Adrenal gland (tissue), 5 donors: ENCODE data around the gene TMEM109.

Source experiments
- POLR2A ChIP-seq, 2 donors: fragments of 450-650 bp; IDR thresholded peaks; one replicate each; pipeline ENCODE4 v1.6.1; 2017; ENCODE audit warnings: antibody characterized with exemption in 2 of 2, mild to moderate bottlenecking in 2 of 2, moderate library complexity in 1 of 2
- TF ChIP-seq, protein P1 (sequence below), 6 experiments: fragments of 450-650 bp in 4 of 6; fragments of 200-600 bp in 2 of 6; sonication (generic) in 1 of 6; IDR thresholded peaks; 1 replicate in 5 of 6; 2 replicates in 1 of 6; pipeline versions ENCODE4 v1.5.1 to v1.8.0; 2016 to 2021; ENCODE audit warnings: antibody characterized with exemption in 6 of 6, mild to moderate bottlenecking in 2 of 6, moderate library complexity in 1 of 6
- donor health status: DM: no; HTN: no; CAD: no.

DNA sequence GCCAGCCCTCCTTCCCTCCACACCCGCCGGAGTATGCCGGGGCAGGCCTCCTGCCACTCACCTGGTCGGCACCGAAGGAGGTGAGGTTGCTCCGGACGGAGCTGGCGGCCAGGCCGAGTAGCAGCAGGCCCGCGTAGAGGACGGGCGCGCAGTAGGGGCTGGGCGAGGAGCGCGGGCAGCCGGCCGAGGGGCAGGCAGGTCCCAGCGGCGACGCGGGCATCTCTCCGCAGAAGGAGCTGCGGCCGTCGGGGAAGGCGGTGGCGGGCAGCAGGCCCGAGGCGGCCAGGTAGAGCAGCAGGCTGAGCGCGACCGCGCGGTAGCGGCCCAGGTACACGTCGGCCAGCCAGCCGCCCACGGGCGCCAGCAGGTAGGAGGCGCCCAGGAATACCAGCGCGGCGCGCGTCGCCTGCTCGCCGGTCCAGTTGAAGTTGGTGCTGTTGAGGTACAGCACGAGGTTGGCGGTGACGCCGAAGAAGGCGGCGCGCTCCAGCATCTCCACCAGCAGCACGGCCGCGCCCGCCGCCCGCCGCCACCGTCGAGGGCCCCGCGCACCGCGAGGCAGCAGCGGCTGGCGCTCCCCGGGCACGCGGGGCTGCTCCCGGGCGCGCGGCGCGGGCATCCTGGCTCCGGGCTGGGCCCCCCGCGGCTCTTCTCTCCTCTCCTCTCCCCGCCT is 37.1 kb downstream of the TMEM109 start:
- TF ChIP-seq, protein P1, sequence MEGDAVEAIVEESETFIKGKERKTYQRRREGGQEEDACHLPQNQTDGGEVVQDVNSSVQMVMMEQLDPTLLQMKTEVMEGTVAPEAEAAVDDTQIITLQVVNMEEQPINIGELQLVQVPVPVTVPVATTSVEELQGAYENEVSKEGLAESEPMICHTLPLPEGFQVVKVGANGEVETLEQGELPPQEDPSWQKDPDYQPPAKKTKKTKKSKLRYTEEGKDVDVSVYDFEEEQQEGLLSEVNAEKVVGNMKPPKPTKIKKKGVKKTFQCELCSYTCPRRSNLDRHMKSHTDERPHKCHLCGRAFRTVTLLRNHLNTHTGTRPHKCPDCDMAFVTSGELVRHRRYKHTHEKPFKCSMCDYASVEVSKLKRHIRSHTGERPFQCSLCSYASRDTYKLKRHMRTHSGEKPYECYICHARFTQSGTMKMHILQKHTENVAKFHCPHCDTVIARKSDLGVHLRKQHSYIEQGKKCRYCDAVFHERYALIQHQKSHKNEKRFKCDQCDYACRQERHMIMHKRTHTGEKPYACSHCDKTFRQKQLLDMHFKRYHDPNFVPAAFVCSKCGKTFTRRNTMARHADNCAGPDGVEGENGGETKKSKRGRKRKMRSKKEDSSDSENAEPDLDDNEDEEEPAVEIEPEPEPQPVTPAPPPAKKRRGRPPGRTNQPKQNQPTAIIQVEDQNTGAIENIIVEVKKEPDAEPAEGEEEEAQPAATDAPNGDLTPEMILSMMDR (IDR thresholded peaks at IDR 0.05): no peak
- no peak for TF ChIP-seq POLR2A (IDR thresholded peaks at IDR 0.05)
